Hematopoietic multipotent progenitor cell treated with erythropoietin and hydrocortisone succinate and interleukin-3 and kit ligand, for 15 days (in vitro differentiated cells): ENCODE data around the gene B9D1.

Experiments used
- DNase-seq: peaks from one replicate; pipeline ENCODE4 v3.0.0-alpha.2; 2015; ENCODE audit warnings: low spot score

B9D1 gene

DNA sequence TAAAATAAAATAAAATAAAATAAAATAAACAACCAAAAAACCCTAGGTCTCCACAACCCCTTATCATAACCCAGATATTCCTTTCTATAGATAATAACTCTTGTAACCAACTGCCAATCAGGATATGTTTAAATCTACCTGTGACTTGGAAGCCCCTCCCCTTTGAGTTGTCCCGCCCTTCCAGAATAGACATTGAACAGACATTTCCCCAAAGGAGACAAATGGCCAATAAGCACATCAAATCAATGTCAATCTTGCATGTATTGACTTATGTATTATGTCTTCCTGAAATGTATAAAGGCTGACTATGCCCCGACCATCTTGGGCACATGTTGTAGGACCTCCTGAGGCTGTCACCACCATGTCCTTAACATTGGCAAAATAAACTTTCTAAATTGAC is 14.3 kb upstream of the B9D1 start:
- DNase-seq = no peak

- DNase-seq = no peak
Observed at GRCh38 chr17:19375732-19376131, 13.2 kb upstream of the B9D1 start.

DNA sequence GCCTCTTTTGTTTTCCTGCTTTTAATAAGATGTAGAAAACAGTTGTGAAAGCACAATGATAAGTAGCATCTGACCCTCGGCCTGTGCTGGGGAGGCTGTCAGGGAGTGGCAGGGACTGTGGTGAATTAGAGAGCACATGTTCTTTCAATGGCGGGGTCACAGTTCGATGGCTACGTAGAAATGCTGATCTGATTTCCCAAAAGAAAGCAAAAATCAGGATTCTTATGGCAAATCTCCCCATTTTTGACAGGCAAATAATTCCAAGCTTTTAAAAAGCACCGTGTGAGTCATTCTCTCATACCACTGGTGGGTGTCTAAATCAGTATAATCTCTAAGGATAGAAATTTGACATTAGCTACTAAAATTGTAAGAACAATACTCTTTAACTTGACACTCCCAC is 11.6 kb upstream of the B9D1 start:
- no peak for DNase-seq

- DNase-seq = no peak
Observed at GRCh38 chr17:19372866-19373504, 10.5 kb upstream of the B9D1 start.

DNA sequence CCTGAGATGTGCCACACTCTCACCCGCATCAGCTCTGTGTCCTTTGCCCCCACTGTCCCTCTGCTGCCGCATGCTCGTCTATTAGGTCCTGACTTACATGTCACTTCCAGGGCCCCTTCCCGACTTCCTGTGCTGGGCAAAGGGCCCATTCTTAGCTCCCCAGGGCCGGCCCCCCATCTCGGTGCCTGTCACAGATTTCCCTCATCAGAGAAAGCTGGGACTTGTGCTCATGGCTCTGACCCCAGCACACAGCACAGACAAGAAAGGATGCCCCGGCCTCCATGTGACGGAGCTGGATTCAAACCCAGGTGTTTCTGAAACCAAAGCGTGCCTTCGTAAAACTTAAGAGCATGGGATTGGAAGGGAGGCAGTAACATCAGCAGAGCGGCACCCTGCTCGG is 9.9 kb upstream of the B9D1 start:
- no peak for DNase-seq

DNA sequence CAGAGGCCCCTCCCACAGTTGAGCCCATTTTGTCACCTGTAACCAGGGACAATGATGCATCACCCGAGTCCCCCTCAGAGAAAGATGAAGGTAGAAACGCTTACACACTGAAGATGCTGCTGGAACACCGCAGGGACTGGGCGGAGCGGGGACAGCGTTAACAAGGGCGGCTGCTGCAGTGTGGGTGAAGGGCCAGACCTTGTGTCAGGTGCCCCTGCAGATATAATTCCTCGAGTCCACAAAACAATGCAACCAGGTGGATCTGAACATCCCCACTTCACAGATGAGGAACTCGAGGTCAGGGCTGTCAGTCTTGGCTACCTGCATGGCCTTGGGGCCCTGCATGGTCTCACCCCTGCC is 9.5 kb upstream of the B9D1 start:
- no peak for DNase-seq

DNA sequence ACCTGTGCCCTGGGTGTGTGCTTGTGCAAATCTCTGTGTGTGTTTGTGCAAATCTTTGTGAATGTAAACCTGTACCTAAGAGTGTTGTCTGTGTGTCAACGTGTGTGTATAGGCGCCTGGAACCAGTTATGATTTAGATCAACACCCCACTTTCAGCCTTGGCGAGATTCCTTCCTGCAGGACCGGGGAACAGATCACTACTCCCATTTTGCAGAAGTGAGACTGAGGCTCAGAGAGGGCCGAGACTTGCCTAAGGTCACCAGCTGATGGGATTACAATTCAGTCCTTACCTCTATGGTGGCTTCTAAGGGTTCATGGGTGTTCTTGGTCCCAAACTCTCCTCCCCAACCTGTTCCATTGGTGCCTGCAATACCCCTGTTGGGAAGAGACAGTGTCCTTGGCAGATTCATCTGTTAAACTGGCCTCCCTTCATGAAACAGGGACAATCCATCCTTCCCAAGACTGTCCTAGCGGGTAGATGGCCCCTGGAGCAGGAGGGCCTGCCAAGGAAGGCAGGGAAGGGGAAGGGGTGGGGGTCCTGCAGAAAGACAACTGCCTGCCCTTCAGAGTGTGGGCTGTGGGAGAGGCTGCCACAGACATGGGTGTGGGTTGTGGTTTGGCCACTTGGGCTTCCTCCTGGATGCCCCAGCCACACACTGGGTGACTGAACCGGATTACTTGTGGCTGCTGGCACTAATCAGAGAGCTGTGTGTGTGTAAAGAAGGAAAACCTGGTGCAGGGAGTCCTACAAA is 8.9 kb upstream of the B9D1 start:
- DNase-seq = no peak

DNA sequence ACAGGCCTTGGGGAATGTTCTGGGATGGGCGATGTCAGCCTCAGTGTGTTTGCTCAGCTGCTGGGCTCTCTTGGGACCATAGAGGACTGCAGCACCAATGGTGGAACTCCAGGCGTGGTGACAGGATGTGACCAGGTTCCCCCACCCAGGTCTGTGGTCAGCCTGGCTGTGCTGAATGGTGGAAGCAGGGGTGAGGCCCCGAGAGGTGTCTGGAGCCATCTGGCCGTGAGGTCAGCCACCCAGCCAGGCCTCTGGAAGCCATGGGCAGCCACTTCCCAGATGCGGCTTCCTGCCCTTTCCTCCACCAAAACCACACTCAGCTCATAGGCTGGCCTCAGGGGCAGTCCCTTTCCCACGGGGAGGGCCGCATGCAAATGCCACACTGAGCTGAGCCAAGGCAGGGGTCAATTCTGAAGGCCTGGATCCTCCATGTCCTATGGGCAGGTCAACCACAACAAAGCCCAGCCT is 8.0 kb upstream of the B9D1 start:
- DNase-seq = no peak

- DNase-seq = no peak
Observed at GRCh38 chr17:19369846-19370492, 7.4 kb upstream of the B9D1 start.

- DNase-seq = no peak
Observed at GRCh38 chr17:19369107-19369778, 6.7 kb upstream of the B9D1 start.

DNA sequence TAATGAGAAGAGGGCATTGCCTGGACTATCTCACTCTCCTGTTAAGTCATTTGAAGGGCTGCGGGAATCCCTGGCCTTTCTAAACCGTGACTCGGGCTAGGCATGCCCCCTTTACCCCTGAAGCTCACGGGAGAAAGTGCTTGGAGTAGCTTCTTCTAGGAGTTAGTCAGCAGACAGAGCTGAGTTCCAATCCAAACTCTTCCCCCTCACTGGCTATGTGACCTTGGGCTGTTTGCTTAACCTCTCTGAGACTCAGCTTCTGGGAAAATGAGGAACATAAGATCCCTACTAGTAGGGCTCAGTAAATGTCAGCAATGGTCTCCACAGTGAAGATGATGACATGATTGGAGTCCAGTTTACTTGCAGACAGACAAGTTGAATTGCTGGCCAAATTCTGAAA is 5.7 kb upstream of the B9D1 start:
- no peak for DNase-seq

DNA sequence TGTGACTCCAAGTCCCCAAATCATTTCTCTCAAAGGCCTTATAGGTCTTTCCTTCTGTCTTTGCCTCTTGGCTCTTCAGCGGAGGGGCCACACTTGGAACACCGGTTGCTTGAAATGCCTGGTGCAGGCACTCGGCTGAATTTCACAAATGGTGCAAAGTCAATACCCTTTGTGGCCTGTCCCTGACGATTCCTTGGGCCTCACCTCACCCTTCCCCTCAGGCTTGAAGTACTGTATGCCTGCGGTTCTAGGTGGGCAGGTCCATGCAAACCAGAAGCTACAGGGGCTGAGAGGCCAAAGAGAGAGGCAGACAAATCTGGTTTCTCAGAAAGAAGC is 4.1 kb upstream of the B9D1 start:
- no peak for DNase-seq

GRCh38 chr17:19365833-19366636 is 3.5 kb upstream of the B9D1 start:
- no peak for DNase-seq

DNA sequence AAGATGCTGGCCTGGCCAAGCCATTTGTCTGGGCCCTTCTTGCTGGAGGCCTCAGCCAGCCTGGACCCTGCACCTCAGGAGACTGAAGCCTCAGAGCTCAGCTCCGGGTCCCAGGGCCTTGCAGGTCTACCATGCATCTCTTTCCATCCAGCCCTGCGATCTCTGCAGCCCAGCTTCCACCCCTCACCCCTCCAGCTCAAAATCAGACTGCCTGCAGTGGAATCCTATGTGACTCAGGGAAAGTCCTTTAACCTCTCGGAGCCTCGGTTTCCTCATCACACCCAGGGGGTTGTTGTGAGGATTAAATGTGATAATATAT is 2.9 kb upstream of the B9D1 start:
- DNase-seq = no peak

DNA sequence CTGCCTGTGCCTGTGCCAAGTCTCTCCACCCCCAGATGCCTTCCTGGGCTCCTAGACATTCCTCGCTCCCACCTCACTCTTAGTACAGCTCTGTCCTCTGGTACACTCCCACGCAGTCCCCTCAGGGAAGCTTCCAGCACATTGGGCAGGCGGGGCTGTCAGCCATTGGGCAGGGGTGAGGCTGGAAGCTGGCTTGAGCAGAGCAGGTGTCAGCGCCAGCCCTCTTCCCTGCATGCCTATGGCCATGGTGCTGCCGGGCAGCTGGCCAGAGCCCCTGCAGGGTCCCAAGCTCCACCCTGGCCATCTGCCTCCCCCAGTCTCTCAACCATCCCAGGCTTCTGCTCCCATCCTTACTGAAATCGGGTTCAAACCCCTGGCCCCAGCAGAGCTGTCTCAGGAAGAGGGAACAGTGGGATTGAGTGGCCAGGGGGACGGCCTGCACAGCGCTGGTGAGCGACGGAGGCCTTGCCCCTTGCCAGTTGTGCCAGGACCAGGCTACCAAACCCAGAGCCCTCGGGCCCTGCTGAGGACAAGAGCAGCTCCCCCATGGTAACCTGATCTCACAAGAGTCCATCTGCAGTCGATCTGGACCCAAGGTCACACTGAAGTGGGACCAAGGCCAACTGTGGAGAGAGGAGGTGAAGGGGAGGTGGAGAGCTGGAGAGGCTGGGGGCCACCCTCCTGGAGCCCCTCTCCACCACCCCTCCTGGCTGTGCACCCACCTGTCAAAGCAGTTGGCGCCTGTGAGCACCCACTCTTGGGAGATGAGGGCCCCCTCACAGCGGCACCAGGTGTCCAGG is 2.4 kb upstream of the B9D1 start:
- DNase-seq = no peak

GRCh38 chr17:19363460-19364035 is 1.0 kb upstream of the B9D1 start:
- no peak for DNase-seq

DNA sequence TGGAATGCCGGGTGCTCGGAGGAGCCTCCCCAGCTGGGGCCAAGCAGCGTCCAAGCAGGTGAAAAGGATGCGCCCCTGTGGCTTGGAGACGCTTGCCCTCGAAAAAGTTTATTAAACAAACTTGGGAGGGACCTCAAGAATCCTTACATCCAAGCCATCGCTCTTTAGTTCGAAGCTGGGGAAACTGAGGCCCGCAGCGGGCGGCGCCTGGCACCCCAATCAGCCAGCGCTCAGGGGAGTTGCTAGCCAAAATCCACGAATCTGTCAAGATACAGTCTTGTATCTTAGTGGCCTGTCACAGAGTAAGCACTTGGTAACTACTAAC is 553 bp upstream of the B9D1 start:
- DNase-seq = no peak

DNA sequence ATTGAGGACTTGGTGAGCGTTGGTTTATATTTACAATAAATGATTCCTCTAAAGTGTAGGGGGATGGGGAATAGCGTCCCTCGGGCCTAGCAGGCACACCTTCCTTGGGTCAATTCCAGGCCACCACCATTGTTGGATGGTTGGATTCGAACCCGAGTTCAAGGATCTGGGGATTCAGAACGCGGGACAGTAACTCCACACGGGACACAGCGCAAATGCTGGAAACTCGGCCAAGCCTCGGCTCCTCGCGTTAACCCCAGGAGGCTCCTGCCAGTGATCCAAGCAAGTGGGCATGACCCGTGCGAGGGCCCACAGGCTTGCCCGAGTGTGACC is 613 bp downstream of the B9D1 start:
- DNase-seq = no peak

DNA sequence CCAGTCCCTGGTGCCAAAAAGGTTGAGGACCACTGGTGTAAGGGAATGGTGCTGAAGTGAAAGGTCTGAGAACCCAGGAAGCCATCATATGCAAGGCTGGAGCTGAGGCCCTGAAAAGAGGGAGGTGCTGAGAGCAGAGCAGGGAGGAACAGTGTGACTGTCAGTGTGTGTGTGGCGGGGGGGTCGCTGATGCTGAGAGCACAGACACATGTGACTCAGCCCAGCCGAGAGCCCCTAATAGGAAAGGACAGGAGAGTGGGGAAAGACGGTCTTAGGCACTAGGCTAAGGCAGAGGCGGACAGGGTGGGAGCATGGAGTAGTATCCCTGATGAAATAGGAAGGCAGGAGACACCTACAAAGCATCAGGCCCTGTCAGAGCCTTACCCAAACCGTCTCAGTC is 1.2 kb downstream of the B9D1 start:
- DNase-seq = no peak

DNA sequence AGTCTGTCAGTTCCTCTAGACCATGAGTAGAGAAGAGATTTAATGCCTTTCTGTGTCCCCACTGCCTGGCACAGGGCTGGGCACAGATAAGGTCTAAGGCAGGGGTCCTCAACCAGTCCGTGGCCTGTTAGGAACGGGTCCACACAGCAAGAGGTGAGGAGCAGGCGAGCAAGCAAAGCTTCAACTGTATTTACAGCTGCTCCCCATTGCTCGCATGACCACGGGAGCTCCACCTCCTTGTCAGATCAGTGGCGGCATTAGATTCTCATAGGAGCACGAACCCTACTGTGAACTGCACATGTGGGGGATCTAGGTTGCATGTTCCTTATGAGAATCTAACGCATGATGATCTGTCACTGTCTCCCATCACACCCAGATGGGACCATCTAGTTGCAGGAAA is 1.8 kb downstream of the B9D1 start:
- no peak for DNase-seq

DNA sequence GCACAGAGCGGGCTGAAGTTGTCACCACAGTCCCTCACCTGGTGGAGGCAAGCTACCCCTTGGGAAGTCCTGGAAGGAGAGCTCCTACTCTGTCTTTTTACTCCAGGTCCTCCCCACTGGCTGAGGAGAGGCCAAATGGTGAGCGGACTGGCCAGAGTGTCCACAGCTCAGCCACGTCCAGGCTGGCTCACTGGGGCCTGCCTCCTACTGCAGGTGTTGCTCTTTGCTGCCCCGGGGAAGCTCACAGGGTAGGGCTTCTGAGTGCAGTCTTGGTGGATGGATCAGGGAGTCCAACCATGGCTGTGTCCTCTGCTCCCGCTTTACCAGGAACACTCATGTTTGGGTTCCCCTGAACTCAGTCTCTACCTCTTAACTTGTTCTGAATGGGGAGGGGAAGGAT is 2.7 kb downstream of the B9D1 start:
- DNase-seq = no peak

DNA sequence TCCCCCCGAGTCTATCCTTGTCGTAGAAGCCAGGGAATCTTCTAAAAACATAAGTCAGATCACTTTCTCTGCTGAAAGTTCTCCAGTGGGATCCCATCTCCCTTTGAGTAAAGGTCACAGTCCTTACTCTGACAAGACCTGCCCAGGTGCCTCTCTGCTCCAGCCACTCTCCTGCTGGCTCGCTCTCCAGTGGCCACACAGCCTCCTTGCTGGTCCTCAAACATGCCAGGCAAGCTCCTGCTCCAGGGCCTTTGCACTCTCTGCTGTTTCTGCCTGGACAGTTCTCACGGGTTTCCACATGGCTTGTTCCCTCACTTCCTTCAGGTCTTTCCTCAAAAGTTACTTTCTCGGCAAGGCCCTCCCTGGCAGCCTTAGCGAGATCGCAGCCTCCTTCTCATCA is 3.4 kb downstream of the B9D1 start:
- no peak for DNase-seq
